VCaP (cell line): ENCODE measurements around the gene MACO1.
"Not testable (repeated sequence)": the region's sequence is repeated elsewhere in the genome, so short reads cannot be mapped to it uniquely, and the experiment has no call there.

Experiments used
- H3K27ac ChIP-seq: fragments of 450-650 bp; 2 replicates; pipeline ENCODE4 v1.5.1; 2017
- TF ChIP-seq, protein P1 (sequence below): fragments of 450-650 bp; conservative IDR thresholded peaks from 2 replicates; pipeline ENCODE4 v1.5.1; 2017; ENCODE audit warnings: mild to moderate bottlenecking, moderate library complexity

Gene MACO1

DNA sequence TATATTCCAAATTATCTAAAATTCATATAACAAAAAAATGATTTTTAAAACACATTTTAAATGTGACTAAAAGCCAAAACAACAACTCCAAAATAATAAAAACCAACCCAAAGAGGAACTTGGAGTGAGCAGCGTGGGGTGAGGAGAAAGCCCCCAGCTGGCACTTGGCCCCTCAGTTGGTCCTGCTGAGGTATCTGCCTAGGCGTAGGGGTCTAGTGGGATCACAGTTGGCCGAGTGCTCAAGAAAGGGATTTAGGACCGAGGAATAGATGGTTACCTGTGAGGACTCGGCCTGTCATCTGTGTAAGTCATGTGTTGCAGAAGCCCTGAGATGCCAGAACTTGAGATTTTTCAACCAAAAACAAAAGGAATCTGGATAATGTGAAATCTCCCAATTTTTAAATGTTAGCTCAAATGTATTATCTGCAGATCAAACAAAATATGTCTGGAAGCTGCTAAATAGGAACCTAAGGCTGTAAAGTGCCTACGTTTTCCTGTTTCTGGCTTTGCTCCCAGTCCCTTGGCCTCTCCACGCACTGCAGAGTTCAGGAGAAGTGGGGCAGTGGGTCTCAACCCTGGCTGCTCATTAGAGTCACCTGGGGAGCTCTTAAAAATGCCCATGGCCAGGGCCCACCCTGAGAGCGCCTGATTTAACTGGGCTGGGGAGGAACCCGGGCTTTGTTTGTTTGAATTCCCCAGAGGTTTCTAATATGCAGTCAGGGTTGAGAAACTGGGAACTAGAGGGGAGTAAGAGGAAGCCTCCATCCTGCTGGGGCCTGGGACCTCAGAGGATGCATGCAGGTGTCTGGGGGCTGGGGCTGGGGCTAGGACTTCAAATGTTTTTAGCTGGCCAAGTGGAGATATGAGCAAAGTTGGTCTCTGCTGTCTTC, 74.3 kb downstream of the MACO1 start:
- TF ChIP-seq, protein P1, sequence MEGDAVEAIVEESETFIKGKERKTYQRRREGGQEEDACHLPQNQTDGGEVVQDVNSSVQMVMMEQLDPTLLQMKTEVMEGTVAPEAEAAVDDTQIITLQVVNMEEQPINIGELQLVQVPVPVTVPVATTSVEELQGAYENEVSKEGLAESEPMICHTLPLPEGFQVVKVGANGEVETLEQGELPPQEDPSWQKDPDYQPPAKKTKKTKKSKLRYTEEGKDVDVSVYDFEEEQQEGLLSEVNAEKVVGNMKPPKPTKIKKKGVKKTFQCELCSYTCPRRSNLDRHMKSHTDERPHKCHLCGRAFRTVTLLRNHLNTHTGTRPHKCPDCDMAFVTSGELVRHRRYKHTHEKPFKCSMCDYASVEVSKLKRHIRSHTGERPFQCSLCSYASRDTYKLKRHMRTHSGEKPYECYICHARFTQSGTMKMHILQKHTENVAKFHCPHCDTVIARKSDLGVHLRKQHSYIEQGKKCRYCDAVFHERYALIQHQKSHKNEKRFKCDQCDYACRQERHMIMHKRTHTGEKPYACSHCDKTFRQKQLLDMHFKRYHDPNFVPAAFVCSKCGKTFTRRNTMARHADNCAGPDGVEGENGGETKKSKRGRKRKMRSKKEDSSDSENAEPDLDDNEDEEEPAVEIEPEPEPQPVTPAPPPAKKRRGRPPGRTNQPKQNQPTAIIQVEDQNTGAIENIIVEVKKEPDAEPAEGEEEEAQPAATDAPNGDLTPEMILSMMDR, result no peak
- peak overlapping the region; percentile 59 for H3K27ac ChIP-seq

DNA sequence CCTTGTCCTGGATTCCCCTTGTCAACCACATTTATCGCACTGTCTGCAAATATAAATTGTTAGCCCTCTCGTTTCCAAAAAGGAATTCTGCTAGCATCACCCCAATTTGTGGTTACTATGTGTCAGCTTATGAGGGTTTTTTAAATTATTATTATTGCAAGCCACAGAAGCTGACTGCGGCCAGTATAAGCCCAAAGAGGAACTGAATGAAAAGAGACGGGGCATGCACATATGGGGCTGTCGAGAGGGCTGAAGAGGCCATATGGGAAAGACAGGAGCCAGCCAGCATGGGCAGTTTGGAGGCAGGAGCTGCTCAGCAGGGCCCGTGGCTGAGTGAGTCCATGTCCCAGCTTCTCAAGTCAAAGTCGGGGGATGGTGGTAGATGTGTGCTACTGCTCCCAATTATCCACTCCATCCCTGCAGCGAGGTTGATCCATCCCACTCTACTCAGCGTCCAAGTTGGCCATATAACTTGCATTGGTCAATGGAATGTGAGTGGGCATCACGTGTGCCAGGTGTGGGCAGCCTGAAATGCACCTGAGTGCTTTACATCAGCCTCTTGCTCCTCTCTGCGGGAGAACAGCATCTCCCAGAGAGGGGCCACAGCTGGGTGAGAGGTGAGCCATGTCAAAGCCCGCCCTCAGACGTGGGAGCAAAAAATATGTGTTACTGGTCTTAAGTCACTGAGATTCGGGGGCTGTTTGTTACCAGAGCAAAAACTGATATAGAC, 75.1 kb downstream of the MACO1 start:
- TF ChIP-seq, protein P1, result no peak
- peak overlapping the region; percentile 59 for H3K27ac ChIP-seq

DNA sequence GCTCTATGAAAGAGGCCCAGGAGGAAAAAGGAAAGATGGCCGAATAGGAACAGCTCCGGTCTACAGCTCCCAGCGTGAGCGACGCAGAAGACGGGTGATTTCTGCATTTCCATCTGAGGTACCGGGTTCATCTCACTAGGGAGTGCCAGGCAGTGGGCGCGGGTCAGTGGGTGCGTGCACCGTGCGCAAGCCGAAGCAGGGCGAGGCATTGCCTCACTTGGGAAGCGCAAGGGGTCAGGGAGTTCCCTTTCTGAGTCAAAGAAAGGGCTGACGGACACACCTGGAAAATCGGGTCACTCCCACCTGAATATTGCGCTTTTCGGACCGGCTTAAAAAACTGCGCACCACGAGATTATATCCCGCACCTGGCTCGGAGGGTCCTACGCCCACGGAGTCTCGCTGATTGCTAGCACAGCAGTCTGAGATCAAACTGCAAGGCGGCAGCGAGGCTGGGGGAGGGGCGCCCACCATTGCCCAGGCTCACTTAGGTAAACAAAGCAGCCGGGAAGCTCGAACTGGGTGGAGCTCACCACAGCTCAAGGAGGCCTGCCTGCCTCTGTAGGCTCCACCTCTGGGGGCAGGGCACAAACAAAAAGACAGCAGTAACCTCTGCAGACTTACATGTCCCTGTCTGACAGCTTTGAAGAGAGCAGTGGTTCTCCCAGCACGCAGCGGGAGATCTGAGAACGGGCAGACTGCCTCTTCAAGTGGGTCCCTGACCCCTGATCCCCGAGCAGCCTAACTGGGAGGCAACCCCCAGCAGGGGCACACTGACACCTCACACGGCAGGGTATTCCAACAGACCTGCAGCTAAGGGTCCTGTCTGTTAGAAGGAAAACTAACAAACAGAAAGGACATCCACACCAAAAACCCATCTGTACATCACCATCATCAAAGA, 76.1 kb downstream of the MACO1 start:
- H3K27ac ChIP-seq, result not testable (repeated sequence)

DNA sequence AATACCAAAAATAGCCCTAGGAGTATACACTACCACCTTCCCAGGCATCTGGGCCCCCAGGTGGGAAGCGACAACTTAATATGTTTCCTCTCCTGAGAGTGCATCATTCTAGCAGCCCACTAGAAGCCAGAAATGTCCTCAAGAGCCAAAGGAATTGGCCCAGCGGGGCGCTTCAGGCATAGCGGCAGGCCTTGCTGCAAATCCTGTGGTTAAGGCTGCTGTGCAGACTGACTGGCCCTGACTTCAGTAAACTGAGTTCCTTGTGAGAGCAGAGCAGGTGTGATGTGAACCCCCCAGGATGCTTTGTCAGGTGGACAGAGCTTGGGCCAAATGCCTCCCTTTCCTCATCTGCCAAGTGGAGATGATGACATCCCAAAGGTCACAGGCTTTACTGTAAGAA, 83.0 kb downstream of the MACO1 start:
- TF ChIP-seq, protein P1, result no peak
- no peak overlapping the region for H3K27ac ChIP-seq

DNA sequence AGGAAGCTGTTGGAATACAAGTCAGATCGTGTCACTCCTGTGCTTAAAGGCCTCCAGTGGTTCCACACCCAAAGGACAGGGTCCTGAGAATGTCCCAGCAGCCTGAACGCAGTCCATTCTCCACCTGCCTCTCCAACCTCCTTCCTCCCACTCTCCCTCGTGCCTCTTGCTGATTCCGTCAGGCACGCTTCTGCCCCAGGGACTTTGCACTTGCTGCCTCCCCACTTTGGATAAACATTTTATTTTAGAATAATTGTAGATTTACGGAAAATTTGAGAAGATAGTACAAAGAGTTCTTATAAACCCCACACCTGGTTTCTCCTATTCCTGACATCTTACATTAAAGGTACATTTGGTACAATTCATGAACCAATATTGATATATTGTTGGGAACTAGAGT, 84.3 kb downstream of the MACO1 start:
- TF ChIP-seq, protein P1, result no peak
- no peak overlapping the region for H3K27ac ChIP-seq

DNA sequence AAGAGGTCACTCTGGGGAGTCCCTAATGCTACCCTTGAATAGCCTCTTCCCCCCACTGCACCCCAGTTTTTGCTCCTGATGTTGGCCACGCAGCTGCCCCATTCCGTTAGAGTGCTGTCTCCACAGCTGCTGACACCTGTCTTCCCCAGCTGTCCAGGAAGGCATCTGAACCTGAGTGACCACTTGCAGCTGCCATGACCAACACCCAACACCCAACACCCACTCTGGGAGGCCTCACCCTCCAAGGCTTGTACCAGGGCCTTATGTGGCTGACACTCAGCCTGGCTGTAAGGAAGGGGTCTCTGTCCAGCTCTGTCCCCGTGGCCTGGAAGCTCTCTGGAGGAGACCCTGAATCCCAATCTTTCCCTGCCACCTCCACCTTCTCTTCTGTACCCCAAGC, 86.0 kb downstream of the MACO1 start:
- TF ChIP-seq, protein P1, result no peak
- H3K27ac ChIP-seq, result no peak overlapping the region

DNA sequence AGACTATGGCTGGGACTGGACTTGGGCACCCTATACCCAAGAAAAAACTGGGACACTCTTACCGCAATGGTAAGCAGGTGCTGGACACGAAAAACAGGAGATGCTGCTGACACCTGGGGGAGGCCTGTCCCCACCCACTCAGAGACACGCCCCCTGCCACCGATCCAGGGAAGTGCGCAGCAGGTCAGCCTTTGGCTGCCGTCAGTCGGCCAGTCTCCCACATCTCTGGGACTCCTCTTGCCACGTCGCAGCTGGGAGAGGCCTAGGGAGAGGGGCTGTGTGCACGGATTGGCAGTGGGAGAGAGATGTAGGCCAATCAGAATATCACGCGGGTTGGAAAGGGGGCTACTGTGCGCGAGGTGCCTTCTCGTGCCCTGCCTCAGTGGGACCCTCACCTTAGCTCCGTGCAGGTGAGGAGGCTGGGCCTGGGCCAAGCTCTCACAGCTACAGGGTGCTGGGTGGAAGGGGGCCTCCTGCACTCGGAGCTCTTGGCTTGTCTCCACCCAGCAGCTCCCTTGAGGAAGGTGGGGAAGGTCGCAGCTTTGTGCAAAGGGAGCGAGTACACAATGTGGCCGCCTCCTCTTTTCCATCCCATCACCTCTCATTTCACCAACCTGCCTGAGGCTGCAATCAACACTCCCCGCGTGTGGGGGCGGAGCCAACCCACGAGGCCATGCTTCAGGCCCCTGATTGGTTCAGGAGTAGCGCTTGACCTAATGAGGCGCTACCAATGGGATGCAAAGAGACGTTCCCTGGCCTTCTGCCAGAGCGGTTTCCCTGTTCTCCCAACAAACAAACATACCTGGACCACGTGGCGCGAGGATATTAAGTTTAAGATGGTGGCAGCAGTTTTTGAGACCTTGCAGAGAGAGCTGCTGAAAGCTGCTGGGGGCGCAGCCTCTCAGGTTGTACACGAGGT, 87.0 kb downstream of the MACO1 start:
- no peak overlapping the region for H3K27ac ChIP-seq
- TF ChIP-seq, protein P1, result no peak
